Smooth muscle cell of the brain vasculature (primary cell): ENCODE data around the gene RUNX1.

ENCODE experiments used
- DNase-seq: peaks from one replicate; pipeline ENCODE4 v3.0.0-alpha.2; 2012; ENCODE audit warnings: low read depth, low spot score

RUNX1 gene

DNA sequence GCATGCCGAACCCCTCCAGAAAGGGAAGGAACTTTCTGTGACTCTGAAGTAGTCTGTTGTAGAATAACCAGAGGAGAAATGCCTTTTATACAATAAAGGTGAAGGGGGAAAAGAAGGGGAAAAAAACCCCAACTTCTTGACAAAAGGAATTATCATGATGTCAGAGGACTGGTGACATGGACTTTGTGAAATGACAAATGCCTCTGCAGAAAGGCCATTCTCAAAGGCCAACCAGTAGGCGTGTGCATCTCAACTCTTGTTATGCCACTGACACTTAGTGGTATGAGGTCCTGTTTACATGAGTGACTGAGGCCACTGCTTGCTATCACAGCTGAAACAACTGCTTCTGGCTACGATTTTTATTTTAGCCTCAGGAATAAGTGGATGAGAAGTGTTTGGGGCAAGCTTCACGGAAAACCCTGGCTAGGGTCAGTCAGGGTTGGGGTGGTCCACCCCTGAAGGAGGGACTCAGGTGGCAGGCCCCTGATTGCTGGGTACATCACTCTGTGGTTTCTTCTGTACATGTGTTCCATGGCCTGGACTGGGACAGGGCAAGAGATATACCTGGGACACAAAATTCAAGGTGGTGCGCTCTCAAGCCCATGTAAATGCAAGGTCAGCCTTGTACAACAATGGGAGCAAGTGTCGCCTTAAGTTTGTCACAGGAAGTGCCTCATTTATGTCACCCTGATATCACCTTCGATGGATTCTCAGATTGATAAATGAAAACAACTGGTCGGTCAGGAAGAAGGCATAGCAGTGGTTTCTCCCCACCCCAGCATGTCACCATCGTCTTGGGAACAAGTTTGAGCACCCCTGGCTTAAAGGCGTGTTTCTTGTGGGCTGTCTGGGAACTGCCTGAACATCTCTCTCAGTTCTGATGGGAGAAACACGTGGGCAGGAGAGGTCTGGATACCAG, 12.4 kb downstream of the RUNX1 start:
- no peak for DNase-seq

DNA sequence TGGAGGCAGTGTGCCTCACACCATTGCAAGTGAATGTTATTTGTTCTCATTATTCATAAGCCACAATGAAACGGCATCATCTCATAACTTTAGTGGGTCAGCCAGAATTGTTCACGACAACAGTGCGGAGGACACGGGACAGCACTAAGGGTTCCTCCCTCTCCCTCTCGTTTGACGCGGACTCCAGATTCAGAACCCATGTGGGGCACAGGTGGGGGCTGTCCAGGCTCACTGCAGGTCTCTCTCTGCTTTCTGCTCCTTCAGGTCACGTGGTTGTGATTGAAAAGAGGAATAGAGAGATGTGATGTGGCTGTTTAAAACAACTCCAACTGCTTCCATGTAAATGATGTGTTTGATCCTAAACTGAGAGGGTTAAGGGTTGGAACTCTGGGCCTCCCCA, 13.5 kb downstream of the RUNX1 start:
- no peak for DNase-seq

DNA sequence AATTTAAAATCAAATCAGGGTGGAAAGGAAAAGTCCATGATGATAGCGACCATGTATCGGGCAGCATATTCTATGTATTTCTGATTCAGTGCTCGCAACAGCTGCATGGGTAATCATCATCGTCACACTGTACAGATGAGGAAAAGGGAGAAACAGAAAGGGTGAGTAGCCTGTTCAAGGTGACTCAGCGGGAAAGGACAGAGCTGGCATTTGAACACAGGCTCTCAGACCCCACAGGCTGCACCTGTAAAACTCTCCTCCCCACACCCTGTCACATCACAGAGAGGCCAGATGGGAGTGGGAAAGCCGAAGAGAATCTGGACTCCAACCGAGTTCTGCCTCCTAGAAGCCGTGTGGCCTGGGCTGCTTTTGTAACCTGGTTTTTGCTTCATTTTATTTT, 14.0 kb downstream of the RUNX1 start:
- DNase-seq, result no peak

DNA sequence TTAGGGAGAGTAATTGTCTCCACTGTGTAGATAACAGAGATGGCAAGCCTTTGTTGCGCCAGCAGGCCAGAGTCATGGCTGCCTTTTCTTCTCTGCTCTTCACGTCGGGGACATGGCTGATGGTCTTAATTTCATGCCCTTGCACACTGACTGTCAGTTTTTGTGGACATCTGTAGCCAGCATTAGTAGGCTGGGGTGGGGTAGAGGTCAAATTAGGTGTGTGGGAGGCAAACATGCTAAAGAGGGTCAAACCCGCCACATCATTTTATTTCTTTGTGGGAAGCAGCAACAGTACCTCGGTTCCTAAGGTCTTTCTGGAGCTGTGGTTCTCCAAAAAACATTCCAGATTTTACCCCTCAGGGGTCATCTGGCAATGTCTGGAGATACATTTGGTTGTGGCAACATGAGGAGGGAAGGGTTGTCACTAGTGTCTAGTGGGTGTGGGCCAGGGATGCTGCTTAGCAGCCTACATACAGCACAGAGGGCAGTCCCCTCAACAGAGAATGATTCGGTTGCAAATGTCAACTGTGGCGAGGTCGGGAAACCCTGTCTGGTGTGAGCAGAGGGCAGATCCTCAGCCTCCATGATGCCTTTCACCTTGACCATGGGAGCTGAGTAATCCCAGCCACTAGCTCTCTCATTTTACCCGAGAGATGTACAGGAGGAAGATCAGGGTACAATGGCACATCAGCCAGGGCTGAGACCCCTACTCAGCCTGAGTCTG, 14.7 kb downstream of the RUNX1 start:
- no peak for DNase-seq

DNA sequence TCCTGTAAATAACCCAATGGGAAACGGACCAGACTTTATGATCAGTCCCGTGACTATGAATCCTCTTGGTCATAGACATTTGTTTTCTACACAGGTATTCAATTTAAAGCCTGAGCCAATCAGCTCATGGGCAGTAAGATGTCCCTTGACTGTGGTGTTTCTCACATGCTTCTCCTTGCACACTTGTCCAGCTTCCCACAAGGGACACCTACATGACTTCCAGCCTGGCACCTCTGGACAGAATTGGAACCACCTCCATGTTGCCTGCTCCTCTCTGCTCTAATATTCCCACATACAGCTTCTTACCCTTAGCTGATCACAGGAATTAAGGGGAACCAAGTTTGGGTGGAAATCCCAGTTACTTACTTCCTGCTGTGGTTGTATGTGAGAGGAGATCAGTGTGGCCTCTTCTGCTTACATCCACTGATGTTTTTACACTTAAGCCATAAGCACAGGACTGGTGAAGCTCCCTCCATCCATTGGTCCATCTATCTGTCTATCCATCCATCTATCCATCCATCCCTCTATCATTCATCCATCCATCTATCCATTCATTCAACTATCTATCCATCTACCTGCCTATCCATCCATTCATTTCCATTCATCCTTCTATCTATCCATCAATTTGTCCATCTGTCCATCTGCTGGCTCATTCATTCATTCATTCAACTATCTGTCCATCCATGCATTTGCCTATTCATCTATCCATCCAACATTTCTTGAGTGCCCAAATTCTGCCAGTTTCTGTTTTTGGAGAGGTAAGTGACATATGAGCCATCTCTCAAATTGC, 16.4 kb downstream of the RUNX1 start:
- no peak for DNase-seq

DNA sequence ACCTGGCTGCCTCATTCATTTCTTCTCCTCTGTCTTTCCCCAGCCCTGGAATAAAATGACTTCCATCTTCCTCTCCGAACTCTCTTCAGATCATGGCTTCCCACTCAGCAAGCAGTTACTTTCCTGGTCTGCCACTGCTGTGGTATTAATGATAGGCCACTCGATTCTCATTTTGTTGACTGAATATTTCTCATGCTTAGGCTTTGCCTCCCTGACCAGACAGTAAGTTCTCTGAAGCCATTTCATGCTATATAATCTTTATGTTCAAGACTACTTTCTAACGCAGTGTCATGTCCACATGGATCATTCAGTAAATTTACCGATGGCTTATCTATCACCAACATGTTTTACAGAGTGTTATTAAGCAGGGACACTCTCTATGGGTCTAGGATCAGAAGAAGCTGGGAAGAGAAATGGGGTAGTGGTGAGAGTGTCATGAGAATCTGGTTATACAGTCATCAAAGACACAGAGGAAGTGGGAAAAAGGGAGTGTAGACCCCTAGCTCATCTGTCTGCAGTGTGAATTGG, 20.6 kb downstream of the RUNX1 start:
- DNase-seq, result no peak

DNA sequence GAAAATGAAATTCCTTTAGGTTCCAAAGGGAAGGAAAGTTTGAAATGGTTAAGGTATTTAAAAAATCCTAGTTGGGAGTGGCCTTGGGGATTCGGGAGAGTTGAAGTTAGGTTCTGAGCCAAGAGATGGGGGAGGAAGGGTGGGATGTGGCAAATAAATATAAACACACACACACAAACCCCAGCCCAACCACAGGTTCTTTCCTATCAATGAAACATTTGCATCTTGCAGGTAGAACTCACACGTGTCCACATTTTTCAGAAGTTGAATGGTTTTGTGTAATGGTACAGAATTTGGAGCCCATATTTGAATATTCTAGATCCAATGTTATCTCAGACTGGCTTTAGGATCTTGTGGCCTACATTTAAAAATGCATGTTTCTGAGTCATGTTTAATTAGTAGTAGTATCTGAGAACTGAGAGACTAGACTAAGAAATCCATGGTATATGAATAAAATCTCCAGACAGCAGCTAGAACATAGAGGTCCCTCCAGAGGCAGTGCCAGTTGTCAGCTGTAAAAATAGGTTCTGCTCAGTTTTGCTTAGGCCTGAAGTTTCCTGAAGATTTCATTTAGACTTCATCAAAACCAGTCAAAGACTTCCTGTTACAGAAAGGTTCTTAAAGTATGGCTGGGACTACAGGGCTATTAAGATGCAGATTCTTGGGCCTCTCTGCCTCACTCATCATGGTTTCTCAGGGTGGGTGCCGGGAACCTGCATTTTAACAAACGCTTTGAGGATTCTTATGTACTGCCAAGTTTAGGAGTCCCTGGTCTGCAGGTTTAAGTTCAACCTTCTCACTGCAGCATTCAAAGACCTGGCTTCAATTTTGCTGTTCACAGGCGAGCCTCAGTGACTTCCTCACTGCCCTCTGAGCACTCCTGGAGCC, 21.3 kb downstream of the RUNX1 start:
- DNase-seq, result no peak

DNA sequence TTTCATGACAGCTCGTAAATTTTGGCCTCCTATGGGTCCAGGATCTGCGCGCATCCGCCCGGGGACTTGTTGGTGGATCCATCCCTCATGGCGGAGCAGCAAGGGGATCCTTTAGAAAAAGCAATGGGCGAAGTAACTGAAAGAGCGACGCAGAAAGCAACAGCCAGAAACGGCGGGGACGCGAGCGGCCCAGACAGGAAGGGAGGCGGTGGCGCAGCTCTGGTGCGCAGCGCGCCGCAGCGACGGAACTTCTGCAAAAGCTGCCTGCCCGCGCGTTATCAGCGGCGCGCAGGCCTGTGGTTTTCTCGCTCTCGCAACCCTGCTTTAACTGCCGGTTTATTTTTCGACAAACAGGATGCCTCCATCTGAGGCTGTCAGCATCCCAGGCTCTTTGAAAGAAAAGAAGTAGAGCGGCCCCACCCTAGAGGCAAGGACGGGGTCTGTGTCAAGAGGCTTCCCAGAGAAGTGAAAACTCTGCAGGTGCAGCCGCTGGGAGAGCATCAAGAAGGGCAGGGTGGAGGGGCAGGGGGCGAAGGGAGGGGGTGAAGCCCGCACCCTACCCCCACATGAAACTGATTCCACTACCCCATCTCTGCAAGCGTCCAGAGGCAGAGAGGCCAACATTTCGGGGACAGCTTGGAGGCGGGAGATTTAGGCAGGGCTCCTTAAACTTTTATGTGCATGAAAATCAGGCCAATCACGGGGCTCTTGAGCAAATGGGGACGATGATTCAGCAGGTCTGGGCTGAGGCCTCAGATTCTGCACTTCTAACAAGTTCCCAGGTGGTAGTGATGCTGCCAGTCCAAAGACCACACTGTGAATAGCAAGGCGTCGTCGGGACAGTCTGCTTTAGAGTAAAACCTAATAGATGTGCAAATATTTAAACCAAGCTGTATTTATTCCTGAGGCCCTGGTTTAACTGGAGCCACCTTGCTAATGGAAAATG, 22.2 kb downstream of the RUNX1 start:
- no peak for DNase-seq

DNA sequence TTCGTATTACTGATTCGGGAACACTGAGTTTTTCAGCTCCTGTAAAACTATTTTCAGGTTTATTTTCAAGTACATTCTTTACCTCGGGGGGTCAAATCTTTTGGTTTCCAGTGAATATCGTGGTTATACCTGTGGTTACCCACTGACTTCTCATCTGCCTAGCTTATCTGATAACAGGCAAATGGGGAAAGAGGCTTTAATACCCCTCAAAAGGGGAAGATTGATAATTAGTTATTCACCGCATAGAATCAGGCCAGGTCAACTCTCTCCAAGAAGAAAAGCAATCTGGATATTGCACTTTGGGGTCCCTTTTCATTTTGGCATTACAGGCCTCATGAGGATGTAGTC, 23.0 kb downstream of the RUNX1 start:
- no peak for DNase-seq

DNA sequence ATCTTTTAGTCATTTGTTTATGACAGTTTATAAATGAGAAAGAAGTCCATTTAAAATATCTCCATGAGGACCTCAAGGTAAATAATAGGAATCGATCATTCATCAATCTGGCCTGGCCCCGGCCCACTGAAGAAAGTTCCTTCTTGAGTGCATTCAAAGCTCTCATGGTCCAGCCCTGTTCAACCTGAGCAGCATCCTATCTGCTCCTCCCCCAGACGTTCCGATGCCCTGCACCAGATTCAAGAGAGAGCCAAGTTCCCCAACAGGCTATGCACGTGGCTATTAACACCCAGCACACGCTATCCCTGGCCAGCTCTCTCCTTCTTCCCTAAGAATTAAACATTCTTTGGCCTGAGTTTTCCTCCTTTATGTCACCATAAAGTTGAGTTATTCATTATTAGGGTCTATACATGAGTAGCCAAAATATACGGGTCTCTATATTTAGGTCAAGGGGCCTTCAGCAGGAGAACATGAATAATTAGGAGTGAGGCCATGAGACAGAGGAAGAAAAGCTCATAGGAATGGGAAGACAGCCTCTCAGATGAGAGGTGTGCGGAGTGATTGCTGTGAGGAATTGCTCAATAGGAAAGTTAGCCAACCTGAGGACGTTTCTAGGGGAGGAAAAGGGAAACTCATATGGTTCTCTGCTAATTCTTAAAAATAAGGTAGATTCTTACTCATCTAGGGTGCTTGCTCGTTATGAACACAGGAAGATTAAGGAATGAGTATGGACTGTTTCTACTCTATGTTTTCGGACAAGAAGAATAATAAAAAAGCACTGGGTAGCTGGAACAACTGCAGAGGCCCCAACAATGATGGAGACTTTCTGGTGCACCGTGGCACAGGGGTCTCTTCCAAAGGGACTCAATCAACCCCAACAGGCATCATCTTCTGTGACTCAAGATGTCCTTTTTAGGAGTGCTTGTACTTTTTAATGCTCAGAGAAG, 23.6 kb downstream of the RUNX1 start:
- DNase-seq, result no peak

DNA sequence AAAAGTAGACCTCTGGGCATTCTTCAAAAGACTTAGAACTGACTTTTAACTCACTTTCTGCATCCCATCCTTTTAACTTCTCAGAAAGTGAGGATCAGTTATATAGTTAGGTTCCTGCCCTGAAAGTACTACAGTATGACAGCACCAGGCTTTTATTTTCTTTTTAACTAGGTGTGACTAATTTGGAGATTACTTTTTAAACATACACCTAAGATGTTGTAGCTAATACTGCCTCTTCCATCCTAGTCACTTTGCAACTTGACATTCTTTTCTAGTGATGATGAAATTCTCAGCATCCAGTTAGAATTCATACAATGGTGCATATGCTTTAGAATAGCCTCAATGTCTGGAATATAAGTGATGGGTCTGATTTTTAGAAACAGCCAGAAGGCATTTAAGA, 24.6 kb downstream of the RUNX1 start:
- no peak for DNase-seq

DNA sequence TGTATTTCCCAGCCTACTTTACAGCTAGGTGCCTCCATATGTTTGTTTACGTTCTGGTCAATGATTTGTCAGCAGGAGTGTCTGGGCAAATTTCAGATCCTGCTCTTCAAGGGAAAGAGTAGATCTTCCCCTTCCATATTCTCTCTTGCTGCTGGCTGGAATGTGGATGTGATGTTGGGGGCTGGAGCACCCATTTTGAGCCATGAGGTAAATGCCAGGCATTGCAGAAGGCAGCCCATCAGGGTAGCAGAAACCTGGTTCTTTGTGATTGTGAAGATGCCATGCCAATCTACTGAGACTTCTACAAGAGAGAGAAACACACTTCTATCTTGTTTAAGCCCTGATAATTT, 25.1 kb downstream of the RUNX1 start:
- DNase-seq, result no peak

DNA sequence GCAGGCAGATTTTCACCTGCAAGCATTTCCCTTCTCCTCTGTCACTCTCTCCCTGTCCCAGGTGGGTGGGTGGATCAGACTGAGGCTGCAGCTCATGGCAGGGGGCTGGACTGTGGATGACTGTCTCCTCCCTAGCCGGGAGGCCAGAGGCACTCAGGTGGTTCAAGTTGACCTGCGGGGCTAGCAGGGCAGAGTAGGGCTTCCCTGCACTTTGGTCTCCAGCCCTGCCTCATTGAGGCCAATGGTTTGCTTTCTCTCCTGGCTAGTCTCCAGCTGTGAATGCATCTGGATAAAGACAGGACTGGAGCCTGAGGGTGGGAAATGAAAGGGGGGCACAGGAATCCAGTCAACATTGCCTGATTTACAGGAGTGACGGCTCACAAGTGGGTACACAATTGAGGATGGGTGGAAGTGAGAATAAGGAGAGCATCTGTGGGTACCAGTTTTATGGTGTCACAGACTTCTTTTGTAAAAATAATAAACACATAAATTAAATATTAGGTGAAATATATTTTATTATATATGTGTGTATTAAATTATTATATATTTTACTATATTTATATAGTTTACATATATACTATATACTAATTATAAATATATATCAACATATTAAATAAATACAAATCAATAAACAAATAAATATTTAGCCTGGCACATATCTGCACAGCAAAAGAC, 25.6 kb downstream of the RUNX1 start:
- DNase-seq, result no peak

DNA sequence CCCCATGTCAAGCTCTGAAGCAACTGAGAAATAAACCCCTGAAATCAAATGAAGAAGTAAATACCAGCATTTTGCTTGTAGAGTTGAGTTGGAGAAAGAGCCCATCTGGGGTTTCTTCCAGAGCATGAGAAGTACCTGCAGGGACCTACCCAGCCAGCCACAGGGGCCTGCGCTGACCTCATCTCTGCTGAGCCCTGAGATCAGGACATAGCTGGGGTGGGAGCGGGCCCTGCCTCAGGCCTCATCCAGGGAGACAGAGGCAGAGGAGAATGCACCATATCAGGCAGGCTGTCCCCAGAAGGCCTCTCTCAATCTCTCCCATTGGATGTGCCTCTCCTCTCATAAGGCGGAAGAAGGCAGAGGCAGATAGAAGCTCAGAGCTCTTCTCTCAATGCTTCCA, 27.6 kb downstream of the RUNX1 start:
- no peak for DNase-seq

DNA sequence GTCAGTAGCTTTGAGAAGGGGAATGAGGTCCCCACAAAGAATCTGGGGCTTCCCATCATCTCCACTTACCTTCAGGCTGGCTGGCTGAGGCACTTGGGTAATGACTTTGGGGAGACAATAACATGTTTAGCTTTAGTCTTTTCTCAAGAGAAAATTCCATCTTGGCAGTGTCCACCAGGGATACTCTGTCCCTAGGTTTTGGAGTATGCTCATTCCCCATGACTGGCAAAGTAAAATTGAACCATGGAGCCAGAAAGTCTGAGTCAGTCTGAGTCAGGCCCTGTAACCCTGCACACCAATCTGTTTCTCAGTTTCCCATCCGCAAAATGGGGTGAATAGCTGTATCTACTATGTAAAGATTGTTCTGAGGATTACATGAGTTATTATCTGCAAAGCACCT, 28.2 kb downstream of the RUNX1 start:
- DNase-seq, result no peak

DNA sequence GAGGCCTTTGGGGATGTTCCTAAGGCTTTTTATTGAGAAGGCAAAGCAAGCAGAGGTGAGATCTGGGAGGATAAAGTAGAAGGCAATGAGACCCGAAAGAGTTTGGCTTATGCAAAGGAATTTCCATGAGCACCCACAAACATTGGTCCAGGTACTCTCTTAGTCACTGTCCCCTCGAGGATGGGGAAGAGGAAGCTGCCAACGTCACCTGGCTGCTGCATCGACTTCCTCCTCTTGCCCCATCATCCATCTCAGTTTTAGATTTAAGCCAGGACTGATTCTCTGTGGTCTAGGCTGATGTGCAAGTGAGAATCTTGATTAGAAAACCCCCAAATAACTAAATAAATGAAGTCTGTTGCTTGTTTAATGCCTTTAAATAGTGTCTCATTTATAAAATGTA, 28.7 kb downstream of the RUNX1 start:
- DNase-seq, result no peak

DNA sequence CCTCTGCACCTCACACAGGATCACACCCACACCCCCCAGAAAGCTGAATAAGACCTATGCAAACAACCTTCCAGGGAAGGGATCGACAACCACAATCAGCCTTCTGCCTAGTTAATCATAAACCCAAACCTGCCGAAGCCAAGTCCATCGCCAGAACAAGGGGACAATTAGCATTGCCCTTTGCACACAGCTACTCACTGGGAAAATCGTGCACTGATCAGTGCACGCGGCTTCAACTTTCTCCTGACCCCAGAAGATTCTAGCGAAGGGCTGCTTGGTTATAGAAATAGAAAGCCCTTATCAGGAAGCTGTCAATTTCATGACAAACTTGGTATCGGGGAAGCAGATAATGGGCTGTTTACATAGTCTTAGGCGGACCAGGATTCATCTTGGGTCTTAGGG, 29.5 kb downstream of the RUNX1 start:
- DNase-seq, result no peak

DNA sequence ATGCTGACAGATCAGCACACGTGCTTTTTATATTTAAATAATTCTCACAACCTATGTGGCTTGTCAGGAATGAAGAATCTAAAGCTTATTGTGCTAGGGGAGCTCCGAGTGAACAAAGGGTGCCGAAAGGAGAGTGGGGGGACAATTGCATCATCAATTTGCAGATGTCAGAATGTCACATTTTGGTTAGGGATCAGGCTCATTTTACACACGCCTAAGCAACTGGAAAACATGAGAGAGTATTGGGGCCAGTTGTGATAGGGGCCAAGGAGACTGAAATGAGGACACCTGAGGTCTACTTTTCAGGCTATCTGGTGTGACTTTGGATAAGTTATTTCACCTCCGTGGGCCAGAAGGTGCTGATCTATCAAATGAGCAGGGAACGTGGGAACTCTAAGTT, 31.8 kb downstream of the RUNX1 start:
- no peak for DNase-seq
